Endometrial microvascular endothelial cells (primary cell): ENCODE data around the gene MVB12B. TPM values are rescaled to one million over a fixed set of nuclear protein-coding genes. Genes with fewer than 3 reads are reported as not detected.

Experiments used
- in situ Hi-C: cut with HindIII; loops from 2 replicates; pipeline ENCODE4 v1.10.0; 2017; ENCODE audit warnings: low sequenced_read_pairs, low pct_unique_long_range_greater_than_20kb; ENCODE audit errors: inconsistent ontology term
- total RNA-seq: library from RNA; depleted of rRNA; stranded (reverse); fragments of >200 nt; gene quantifications from one replicate; pipeline ENCODE4 v1.2.3, GENCODE V29; 2015; ENCODE audit errors: inconsistent ontology term

Gene MVB12B
- total RNA-seq, 1 donor from 2014 or later, result 5.0 TPM

DNA sequence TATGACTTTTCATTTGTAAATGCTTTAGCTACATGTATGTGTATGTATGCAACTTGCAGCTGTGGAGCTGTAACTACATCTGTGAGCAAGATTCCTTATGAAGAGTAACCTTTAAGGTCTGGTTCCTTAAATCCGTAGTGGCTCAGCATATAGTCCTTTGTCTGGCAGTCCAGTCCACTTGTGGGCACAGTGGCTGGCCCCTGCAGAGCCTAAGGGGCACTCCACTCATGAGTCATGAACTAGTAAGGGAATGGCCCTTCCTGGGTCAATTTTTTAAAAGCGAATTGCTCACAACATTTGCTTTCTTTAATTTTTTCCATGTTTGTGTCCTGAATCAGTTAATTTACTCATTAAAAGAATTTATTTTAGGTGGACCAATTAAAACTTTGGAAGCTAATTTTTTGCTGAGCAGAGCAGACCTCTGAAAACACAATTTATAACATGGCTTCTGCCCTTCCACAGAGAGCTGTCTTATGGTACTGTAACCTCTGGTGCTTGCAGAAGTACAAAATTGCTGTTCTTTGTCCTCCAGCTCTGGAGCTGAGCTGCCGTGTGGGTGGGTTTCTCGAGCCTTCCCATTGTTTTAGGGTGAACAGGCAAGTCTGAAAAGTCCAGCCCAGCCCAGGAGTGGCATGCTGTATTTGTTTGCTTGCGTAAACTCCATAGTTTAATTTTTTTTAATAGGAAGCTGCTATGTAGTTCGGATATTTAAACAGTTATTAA is 110.1 kb downstream of the MVB12B start:
- in situ Hi-C loops, result no loop called here

DNA sequence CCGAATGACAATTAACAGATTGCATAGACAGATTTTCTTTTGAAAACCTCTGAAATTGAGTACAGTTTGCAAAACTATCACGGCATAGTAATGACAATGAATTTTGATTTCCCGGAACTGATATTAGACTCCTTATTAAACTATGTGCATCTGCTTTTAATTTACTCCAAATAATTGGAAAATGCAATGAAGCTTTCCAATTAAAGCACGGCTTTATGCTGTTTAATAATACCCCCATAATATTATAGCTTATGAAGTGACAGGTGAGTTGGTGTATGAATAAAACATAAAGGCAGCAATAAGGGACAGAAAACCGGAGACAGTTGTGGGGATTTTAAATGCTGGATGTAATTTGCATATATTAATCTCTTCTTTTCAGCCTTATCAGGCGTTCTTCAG is 110.6 kb downstream of the MVB12B start:
- in situ Hi-C loops, result no loop called here

- in situ Hi-C loops, result no loop called here
Measured at GRCh38 chr9:126437701-126438100, 111.1 kb downstream of the MVB12B start.

DNA sequence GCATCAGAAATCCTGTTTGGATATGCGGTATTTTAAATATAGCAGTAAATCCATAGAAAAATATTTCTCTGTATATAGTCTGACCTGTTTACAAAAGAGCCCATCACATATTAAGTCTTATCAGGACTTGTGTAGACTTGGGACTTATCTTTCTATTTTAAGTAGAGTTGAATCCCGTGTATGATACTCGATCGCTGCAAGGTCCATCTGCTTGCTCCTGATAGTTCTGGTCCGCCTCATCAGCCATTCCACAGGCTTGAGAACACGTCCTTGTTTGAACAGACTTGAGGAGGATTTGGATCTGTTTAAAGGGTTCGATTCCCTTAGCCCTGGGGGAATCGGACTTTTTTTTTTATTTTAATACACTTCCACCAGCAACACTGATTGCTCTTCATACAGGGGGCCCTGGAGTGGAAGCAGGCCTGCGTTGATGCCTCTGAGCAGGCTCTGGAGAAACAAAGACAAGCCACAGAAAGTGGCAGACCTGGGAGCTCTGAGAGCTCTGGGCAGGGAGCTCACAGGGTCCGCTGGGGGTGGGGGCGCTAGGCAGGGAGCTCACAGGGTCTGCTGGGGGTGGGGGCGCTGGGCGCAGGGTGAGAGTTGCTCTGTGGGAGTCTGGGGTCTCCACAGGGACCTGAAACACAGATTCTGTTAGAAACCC is 112.2 kb downstream of the MVB12B start:
- in situ Hi-C loops, result no loop called here

GRCh38 chr9:126439402-126439765 is 112.8 kb downstream of the MVB12B start:
- in situ Hi-C loops, result no loop called here

- in situ Hi-C loops, result no loop called here
Measured at GRCh38 chr9:126439883-126440653, 113.4 kb downstream of the MVB12B start.

DNA sequence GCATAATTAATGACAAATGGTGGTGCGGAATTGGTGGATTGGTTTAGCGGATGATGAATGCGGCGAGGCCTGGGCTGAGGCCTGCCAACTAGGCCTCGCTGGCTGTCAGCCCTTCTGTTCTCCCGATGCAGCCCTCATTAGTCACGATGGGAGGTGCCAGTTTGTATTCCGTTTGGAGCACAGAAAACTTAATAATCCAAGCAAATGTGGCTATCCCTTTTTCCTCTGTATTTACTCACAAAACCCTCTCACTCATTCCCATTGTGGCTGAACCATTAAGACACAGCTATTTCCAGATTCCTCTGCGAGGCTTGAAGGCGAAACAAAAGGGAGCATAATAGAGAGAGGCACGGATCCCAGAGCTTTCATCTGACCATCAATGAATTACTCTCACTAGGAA is 114.3 kb downstream of the MVB12B start:
- in situ Hi-C loops, result no loop called here

- in situ Hi-C loops, result no loop called here
Measured at GRCh38 chr9:126442636-126443035, 116.0 kb downstream of the MVB12B start.

GRCh38 chr9:126443144-126443543 is 116.5 kb downstream of the MVB12B start:
- in situ Hi-C loops, result no loop called here

GRCh38 chr9:126448136-126448535 is 121.5 kb downstream of the MVB12B start:
- in situ Hi-C loops, result no loop called here

DNA sequence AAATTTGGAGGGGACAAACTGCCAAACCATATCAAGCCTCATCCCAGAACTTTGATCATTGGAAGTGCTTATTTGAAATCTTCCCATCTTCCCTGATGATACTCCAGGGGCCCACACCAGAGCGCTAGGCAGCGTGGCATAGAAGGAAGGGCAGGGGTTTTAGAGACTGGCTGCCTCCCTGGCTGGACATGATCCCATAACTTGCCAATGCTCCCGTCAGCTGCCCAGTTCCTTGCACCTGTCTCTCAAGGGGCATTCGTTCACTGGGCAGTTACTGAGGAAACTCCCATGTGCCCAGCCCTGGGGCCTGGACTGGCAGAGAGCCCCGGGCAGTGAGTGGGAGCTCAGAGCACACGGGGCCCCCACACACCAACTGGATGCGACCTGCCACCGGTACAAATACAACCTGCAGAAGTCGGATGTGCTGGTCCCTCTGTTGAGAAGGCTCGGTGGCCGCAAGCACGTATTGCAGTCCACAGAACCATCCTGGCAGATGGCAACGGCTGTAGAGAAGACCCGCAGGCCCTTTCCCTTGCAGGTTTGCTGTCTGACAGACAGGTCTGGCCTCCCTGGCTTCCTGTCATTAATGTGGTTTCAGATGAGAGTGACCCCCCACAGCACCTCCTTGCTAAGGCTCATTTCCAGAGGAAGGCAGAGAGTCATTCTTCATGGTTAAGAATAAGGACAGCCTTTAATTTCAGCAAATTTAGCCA is 122.4 kb downstream of the MVB12B start:
- in situ Hi-C loops, result no loop called here

GRCh38 chr9:126449725-126450667 is 123.4 kb downstream of the MVB12B start:
- in situ Hi-C loops, result no loop called here

DNA sequence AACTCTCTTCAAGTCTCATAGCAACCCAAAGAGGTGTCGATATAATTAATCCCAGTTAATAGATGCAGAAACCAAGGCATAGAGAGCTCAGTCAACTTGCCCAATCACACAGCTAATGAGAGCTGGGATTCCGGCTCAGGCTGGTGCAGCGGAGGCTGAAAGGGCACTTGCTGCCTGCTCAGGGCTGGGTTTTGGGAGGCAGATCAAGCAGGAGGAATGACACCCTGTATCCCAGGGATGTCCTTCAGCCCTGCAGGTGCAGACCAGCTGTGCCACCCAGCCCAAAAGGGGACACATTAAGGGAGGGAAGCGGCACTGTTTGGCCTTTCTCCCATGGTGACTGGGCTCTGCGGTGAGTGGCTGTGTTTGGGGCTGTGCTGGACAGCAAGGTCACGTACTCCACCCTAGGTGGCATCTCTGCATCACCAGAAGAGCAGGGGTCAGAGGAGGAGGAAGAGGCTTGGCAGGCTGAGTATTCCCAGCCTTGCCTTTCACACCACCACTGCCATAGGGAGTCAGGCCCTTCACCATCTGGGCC is 124.1 kb downstream of the MVB12B start:
- in situ Hi-C loops, result no loop called here

DNA sequence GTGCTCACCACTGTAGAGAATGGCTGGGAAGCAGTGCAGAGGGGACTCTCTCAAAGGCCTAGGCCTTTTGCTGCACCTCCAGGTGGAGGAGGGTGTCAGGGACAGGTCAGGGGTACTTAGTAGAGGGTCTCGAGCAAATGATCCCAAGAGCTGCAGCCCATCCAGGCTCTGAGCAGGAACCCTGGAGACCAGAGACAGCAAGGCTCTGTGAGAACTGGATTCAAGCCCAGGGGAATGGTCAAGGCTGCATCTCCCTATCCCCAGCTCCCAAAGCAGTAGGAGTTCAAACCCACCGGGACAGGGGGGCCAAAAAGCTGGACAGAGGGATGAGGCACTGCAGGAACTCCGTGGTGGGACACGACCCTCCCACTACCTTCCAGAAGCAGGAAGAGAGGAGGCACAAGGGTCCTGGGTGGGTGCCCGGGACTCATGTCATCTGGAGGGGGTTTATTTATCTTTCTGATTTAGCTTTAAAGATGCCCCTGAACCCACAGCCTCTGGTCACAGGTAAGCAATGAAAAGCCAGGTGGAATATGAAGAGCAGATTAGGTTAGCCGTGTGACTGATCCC is 124.8 kb downstream of the MVB12B start:
- in situ Hi-C loops, result no loop called here

DNA sequence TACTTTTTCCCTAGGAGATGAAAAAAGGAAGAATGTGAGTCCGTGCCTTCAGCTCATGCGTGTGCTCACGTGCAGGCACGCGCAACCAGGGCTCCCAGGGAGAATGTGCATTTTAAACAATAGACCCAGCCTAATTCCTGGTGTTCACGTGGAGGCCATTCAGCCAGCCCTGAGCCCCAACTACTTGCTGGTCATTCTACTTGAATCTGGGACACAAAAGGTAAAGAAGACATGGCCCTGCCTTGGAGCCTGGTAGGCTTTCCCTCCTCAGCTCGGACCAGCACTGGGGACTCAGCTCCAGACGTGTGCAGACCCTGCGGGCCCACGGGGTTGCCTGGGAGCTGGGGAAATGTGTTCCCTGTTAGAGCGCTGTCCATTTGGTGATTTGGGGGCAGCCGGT is 125.5 kb downstream of the MVB12B start:
- in situ Hi-C loops, result no loop called here

GRCh38 chr9:126453156-126453963 is 126.7 kb downstream of the MVB12B start:
- in situ Hi-C loops, result no loop called here

GRCh38 chr9:126454215-126454614 is 127.6 kb downstream of the MVB12B start:
- in situ Hi-C loops, result no loop called here
